PFSK-1 (cell line): ENCODE results near the gene INCA1.

Experiments used
- FOXP2 ChIP-seq: optimal IDR thresholded peaks from 2 replicates; pipeline ENCODE3; 2011; ENCODE audit warnings: borderline replicate concordance, control low read depth, inconsistent platforms; ENCODE audit not compliant: insufficient read depth; ENCODE audit errors: extremely low read length, extremely low read depth
- POLR2AphosphoS5 ChIP-seq: IDR thresholded peaks from 2 replicates; pipeline ENCODE4 v1.6.1; 2012; ENCODE audit warnings: low read depth, mild to moderate bottlenecking, control low read depth, low read length, moderate library complexity
- SIN3A ChIP-seq: IDR thresholded peaks from 2 replicates; pipeline ENCODE4 v1.6.1; 2012; ENCODE audit warnings: mild to moderate bottlenecking, low read length, moderate library complexity, borderline replicate concordance; ENCODE audit not compliant: insufficient read depth
- TAF1 ChIP-seq: IDR thresholded peaks from 2 replicates; pipeline ENCODE4 v1.6.1; 2012; ENCODE audit warnings: low read length, control low read depth, borderline replicate concordance; ENCODE audit not compliant: insufficient read depth
- TF ChIP-seq, protein P1 (sequence below), 2 experiments: IDR thresholded peaks; 2 replicates each; pipeline versions ENCODE4 v1.6.1 to v1.8.0; 2011 to 2012; ENCODE audit warnings: low read depth in 2 of 2, low read length in 2 of 2, control low read depth in 1 of 2, inconsistent platforms in 1 of 2, mild to moderate bottlenecking in 1 of 2, moderate library complexity in 1 of 2; ENCODE audit not compliant: insufficient read depth in 1 of 2

Gene INCA1

GRCh38 chr17:5023588-5024147 is 26.3 kb upstream of the INCA1 start:
- TF ChIP-seq FOXP2, result no peak
- no peak for TF ChIP-seq POLR2AphosphoS5

- TF ChIP-seq TAF1 (no peak), SIN3A (no peak), POLR2AphosphoS5 (no peak)
- TF ChIP-seq, protein P1, sequence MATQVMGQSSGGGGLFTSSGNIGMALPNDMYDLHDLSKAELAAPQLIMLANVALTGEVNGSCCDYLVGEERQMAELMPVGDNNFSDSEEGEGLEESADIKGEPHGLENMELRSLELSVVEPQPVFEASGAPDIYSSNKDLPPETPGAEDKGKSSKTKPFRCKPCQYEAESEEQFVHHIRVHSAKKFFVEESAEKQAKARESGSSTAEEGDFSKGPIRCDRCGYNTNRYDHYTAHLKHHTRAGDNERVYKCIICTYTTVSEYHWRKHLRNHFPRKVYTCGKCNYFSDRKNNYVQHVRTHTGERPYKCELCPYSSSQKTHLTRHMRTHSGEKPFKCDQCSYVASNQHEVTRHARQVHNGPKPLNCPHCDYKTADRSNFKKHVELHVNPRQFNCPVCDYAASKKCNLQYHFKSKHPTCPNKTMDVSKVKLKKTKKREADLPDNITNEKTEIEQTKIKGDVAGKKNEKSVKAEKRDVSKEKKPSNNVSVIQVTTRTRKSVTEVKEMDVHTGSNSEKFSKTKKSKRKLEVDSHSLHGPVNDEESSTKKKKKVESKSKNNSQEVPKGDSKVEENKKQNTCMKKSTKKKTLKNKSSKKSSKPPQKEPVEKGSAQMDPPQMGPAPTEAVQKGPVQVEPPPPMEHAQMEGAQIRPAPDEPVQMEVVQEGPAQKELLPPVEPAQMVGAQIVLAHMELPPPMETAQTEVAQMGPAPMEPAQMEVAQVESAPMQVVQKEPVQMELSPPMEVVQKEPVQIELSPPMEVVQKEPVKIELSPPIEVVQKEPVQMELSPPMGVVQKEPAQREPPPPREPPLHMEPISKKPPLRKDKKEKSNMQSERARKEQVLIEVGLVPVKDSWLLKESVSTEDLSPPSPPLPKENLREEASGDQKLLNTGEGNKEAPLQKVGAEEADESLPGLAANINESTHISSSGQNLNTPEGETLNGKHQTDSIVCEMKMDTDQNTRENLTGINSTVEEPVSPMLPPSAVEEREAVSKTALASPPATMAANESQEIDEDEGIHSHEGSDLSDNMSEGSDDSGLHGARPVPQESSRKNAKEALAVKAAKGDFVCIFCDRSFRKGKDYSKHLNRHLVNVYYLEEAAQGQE (IDR thresholded peaks at IDR 0.05; ENCODE audit: insufficient read depth in 1 of 2, low read depth in 2 of 2, low read length in 2 of 2), result no peak
These were observed 24.9 kb upstream of the INCA1 start for GRCh38 chr17:5022171-5022711.

DNA sequence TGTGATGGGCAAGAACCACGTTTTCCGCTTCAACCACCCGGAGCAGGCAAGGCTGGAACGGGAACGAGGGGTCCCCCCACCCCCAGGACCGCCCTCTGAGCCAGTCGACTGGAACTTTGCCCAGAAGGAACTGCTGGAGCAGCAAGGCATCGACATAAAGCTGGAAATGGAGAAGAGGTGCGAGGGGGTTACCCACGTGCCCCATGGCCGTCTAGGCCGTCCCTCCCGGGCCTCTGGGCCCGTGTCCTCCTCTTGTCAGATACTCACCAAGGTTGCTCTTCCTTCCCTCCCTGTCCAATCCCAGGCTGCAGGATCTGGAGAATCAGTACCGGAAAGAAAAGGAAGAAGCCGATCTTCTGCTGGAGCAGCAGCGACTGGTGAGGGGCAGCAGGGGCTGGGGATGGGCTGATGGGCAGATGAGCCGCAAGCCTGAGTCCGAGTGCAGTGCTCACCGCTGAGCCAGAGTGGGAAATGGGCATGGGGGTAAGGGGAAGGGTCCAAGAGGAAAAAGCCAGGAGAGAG is 23.2 kb upstream of the INCA1 start:
- TF ChIP-seq TAF1 (no peak), SIN3A (no peak), FOXP2 (no peak), POLR2AphosphoS5 (no peak)
- TF ChIP-seq, protein P1 (IDR thresholded peaks at IDR 0.05; ENCODE audit: insufficient read depth in 1 of 2, low read depth in 2 of 2, low read length in 2 of 2), result no peak

DNA sequence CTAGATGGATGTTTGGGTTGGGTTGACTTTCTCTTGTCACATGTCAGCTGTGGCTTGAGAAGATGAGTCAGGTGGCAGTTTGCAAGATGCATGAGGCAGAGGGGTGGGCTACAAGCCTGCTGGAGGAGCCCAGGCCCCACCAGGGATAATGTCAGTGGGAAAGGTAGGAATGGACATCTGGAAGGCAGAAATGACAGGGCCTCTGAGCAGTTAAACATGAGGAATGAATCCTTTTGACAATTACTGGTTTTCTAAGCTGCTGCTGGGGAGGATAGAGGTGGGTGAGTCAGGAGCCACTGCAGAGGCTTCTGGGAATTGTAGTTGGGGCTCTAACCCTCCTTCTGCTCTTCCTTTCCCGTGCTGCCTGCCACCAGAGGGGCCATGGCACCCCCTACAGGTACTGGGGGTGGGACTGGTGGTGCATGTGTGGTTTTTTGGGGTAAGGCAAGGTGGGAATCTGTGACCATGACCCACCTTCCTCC is 22.2 kb upstream of the INCA1 start:
- TF ChIP-seq FOXP2, result no peak
- no peak for TF ChIP-seq SIN3A
- TF ChIP-seq TAF1, result no peak
- TF ChIP-seq POLR2AphosphoS5, result no peak
- TF ChIP-seq, protein P1 (IDR thresholded peaks at IDR 0.05; ENCODE audit: insufficient read depth in 1 of 2, low read depth in 2 of 2, low read length in 2 of 2), result no peak

- no peak for TF ChIP-seq FOXP2
- no peak for TF ChIP-seq SIN3A
- TF ChIP-seq POLR2AphosphoS5, result no peak
- TF ChIP-seq, protein P1 (IDR thresholded peaks at IDR 0.05; ENCODE audit: insufficient read depth in 1 of 2, low read depth in 2 of 2, low read length in 2 of 2), result no peak
- no peak for TF ChIP-seq TAF1
These were observed 17.0 kb upstream of the INCA1 start for GRCh38 chr17:5014357-5014756.
